Measurements from ENCODE around the gene RANBP1.

DNA sequence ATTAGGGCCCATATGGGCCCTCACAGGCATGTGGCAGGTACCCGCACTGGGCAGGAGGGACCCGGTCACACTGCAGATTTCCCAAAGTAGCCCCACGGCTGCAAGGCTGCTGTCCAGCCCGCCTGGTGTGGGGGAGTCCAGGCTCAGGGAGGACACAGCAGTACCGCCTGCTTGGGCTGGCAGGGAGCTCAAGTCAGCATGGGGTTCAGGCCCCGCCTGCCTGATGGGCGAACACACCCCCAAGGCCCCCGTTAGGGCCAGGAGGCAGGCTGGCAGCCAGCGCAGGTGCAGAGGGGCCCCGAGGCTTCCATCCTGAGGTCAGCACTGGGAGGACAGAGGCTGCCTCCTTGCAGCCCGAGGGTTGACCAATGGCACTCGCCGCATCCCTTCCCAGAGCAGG is 21.2 kb downstream of the RANBP1 start:
- TF ChIP-seq POLR2AphosphoS5 (IDR thresholded peaks at IDR 0.05; ENCODE audit: low read depth), result no peak
- TF ChIP-seq, protein P1, sequence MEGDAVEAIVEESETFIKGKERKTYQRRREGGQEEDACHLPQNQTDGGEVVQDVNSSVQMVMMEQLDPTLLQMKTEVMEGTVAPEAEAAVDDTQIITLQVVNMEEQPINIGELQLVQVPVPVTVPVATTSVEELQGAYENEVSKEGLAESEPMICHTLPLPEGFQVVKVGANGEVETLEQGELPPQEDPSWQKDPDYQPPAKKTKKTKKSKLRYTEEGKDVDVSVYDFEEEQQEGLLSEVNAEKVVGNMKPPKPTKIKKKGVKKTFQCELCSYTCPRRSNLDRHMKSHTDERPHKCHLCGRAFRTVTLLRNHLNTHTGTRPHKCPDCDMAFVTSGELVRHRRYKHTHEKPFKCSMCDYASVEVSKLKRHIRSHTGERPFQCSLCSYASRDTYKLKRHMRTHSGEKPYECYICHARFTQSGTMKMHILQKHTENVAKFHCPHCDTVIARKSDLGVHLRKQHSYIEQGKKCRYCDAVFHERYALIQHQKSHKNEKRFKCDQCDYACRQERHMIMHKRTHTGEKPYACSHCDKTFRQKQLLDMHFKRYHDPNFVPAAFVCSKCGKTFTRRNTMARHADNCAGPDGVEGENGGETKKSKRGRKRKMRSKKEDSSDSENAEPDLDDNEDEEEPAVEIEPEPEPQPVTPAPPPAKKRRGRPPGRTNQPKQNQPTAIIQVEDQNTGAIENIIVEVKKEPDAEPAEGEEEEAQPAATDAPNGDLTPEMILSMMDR (IDR thresholded peaks at IDR 0.05; ENCODE audit: insufficient read depth, low read length), result no peak
- TF ChIP-seq, protein P2, sequence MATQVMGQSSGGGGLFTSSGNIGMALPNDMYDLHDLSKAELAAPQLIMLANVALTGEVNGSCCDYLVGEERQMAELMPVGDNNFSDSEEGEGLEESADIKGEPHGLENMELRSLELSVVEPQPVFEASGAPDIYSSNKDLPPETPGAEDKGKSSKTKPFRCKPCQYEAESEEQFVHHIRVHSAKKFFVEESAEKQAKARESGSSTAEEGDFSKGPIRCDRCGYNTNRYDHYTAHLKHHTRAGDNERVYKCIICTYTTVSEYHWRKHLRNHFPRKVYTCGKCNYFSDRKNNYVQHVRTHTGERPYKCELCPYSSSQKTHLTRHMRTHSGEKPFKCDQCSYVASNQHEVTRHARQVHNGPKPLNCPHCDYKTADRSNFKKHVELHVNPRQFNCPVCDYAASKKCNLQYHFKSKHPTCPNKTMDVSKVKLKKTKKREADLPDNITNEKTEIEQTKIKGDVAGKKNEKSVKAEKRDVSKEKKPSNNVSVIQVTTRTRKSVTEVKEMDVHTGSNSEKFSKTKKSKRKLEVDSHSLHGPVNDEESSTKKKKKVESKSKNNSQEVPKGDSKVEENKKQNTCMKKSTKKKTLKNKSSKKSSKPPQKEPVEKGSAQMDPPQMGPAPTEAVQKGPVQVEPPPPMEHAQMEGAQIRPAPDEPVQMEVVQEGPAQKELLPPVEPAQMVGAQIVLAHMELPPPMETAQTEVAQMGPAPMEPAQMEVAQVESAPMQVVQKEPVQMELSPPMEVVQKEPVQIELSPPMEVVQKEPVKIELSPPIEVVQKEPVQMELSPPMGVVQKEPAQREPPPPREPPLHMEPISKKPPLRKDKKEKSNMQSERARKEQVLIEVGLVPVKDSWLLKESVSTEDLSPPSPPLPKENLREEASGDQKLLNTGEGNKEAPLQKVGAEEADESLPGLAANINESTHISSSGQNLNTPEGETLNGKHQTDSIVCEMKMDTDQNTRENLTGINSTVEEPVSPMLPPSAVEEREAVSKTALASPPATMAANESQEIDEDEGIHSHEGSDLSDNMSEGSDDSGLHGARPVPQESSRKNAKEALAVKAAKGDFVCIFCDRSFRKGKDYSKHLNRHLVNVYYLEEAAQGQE (IDR thresholded peaks at IDR 0.05; ENCODE audit: insufficient replicate concordance, low read depth), result no peak
- TF ChIP-seq GABPA (IDR thresholded peaks at IDR 0.05; ENCODE audit: low read depth), result no peak
- TF ChIP-seq SPI1 (IDR thresholded peaks at IDR 0.05; ENCODE audit: borderline replicate concordance, low read depth), result no peak
